Gastroesophageal sphincter (tissue), 4 donors: ENCODE measurements around the gene TNFRSF19. TPM values are rescaled to one million over a fixed set of nuclear protein-coding genes. Genes with fewer than 3 reads are reported as not detected.

ENCODE experiments used
- ATAC-seq: fragments of 150-250 bp; one replicate; pipeline ENCODE4 v1.9.1; 2016; ENCODE audit warnings: mild to moderate bottlenecking, moderate library complexity
- H3K27ac ChIP-seq, 4 donors: fragments of 200-600 bp; sonication (generic) in 3 of 4; 1 replicate in 3 of 4; 2 replicates in 1 of 4; pipeline ENCODE4 v1.5.1; 2016 to 2019
- H3K27me3 ChIP-seq: fragments of 200-600 bp; sonication (generic); one replicate; pipeline ENCODE4 v1.5.1; 2019
- H3K36me3 ChIP-seq, 2 donors: fragments of 200-600 bp; sonication (generic); one replicate each; pipeline ENCODE4 v1.5.1; 2019; ENCODE audit warnings: control low read depth in 1 of 2
- H3K4me1 ChIP-seq, 3 donors: fragments of 200-600 bp; sonication (generic); 1 replicate in 2 of 3; 2 replicates in 1 of 3; pipeline ENCODE4 v1.5.1; 2016 to 2019; ENCODE audit warnings: control low read depth in 2 of 3
- H3K4me3 ChIP-seq, 2 donors: fragments of 200-600 bp; sonication (generic); one replicate each; pipeline ENCODE4 v1.5.1; 2019; ENCODE audit warnings: mild to moderate bottlenecking in 1 of 2, moderate library complexity in 1 of 2
- H3K9me3 ChIP-seq, 3 donors: fragments of 200-600 bp; sonication (generic); one replicate each; pipeline ENCODE4 v1.5.1; 2017 to 2019; ENCODE audit warnings: control low read depth in 2 of 3
- CTCF ChIP-seq, 4 experiments: fragments of 200-600 bp in 2 of 4; fragments of 450-650 bp in 2 of 4; sonication (generic) in 1 of 4; IDR thresholded peaks; one replicate each; pipeline ENCODE4 v1.5.1; 2017 to 2019; ENCODE audit warnings: antibody characterized with exemption in 4 of 4, mild to moderate bottlenecking in 2 of 4, moderate library complexity in 2 of 4
- EP300 ChIP-seq: sonication (generic); formaldehyde crosslinking; IDR thresholded peaks from one replicate; pipeline ENCODE4 v1.6.1; 2017; ENCODE audit warnings: antibody characterized with exemption, mild to moderate bottlenecking
- POLR2A ChIP-seq, 2 donors: fragments of 450-650 bp; IDR thresholded peaks; one replicate each; pipeline ENCODE4 v1.6.1; 2017; ENCODE audit warnings: antibody characterized with exemption in 2 of 2, mild to moderate bottlenecking in 2 of 2, moderate library complexity in 1 of 2
- POLR2AphosphoS5 ChIP-seq: sonication (generic); formaldehyde crosslinking; IDR thresholded peaks from one replicate; pipeline ENCODE4 v1.6.1; 2017; ENCODE audit warnings: antibody characterized with exemption
- WGBS, 2 donors: methylation state at CpG; one replicate each; pipeline ENCODE4 v1.1.5; 2018; ENCODE audit warnings: low coverage in 1 of 2; 5-methylcytosine and 5-hydroxymethylcytosine counted together
- total RNA-seq, 4 donors: library from RNA; depleted of rRNA; stranded (reverse); fragments of >200 nt; gene quantifications; one replicate each; pipeline ENCODE4 v1.1.0, GENCODE V29; 2016

Gene TNFRSF19
- total RNA-seq, 4 donors from 2014 or later: 4.1 to 14.7 (median 8.2) TPM

DNA sequence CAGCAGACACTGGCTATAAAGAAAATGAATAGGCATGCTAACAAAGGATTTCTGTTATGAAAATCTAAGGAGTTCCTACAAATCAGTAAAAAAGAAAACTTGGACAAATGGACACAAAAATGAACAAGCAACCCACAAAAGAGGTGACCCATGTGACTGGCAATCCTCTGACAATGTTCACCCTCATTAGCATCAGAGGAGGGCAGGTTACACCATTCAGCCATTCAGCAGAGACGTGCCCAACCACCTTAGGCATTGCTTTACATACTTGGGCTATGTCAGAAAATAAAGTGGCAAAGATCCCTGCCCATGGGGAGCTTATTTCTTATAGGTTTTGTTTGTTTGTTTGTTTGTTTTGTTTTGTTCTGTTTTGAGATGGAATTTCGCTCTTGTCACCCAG lies 46.0 kb downstream of the TNFRSF19 start:
- ATAC-seq: no peak

DNA sequence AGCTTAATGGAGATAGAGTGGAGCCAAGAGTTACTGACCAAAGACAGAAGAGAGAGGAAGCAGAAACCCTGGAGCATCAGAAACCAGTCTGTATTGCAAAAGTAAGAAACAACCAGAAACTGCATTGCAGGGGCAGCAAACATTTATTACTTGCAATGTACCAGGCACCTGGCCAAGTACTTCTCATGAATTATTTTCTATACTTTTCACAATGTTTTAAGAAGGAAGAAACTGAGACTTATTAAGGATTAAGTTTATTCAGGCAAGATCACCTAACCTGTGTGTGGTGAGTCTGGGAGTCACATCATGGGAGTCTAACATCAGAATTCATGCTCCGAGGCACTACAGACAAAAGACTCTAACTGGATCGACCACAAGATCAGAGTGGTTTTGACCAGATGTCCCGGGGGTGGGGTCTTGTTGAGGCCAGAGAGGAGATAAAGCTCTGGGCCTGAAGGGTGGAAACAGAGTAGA lies 47.4 kb downstream of the TNFRSF19 start:
- no peak overlapping the region for H3K27ac ChIP-seq
- WGBS, 2 donors: 44 to 60% methylated on average over 2 to 3 of the region's 3 CpGs
- TF ChIP-seq CTCF (IDR thresholded peaks at IDR 0.05): no peak
- TF ChIP-seq POLR2A (IDR thresholded peaks at IDR 0.05): no peak
- TF ChIP-seq POLR2AphosphoS5: no peak
- TF ChIP-seq EP300: no peak
- H3K4me1 ChIP-seq: peaks cover 0 to 15% (median 0%) of the 10 kb centered on the region in 3 donors
- no peaks in the 10 kb centered on the region for H3K9me3 ChIP-seq
- H3K36me3 ChIP-seq: peaks cover 0 to 9% of the 10 kb centered on the region in 2 donors
- no peak overlapping the region for H3K4me3 ChIP-seq
- H3K27me3 ChIP-seq: no peaks in the 10 kb centered on the region
- ATAC-seq: no peak

More for the DNA sequence above, 46.0 kb downstream of the TNFRSF19 start:
- no peak for TF ChIP-seq EP300
- TF ChIP-seq POLR2A (IDR thresholded peaks at IDR 0.05): no peak
- no peak for TF ChIP-seq CTCF (IDR thresholded peaks at IDR 0.05)
- TF ChIP-seq POLR2AphosphoS5: no peak
- Histone ChIP-seq H3K4me1 (peaks cover 0 to 13% (median 0%) of the 10 kb centered on the region in 3 donors), H3K4me3 (no peak overlapping the region), H3K36me3 (peaks cover 0 to 9% of the 10 kb centered on the region in 2 donors), H3K9me3 (no peaks in the 10 kb centered on the region), H3K27ac (no peak overlapping the region), H3K27me3 (no peaks in the 10 kb centered on the region)
- 93 to 100% methylated on average over 1 to 2 of the region's 2 CpGs for WGBS, 2 donors

DNA sequence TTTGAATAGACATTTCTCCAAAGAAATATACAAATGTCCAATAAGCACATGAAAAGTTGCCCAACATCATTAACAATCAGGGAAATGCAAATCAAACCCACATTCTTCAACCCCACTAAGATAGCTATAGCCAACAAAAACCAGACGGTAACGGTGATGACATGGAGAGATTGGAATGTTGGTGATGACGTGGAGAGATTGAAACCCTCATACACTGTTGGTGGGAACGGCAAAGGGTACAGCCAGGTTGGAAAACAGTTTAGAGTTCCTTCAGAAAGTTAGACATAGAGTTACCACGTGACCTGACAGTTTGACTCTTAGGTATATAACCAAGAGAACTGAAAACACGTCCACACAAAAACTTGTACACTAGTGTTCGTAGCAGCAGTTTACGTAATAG lies 48.1 kb downstream of the TNFRSF19 start:
- H3K4me3 ChIP-seq: no peak overlapping the region
- TF ChIP-seq EP300 (no peak), CTCF (IDR thresholded peaks at IDR 0.05) (no peak), POLR2A (IDR thresholded peaks at IDR 0.05) (no peak), POLR2AphosphoS5 (no peak)
- H3K4me1 ChIP-seq: peaks cover 0 to 15% (median 0%) of the 10 kb centered on the region in 3 donors
- H3K9me3 ChIP-seq: no peaks in the 10 kb centered on the region
- peaks cover 0 to 9% of the 10 kb centered on the region in 2 donors for H3K36me3 ChIP-seq
- WGBS, 2 donors: 71 to 81% methylated on average over 7 to 8 of the region's 8 CpGs
- ATAC-seq: no peak
- H3K27ac ChIP-seq: no peak overlapping the region
- H3K27me3 ChIP-seq: no peaks in the 10 kb centered on the region

- peaks cover 0 to 9% of the 10 kb centered on the region in 2 donors for H3K36me3 ChIP-seq
- H3K27ac ChIP-seq: no peak overlapping the region
- H3K4me1 ChIP-seq: peaks cover 0 to 15% (median 0%) of the 10 kb centered on the region in 3 donors
- H3K27me3 ChIP-seq: no peaks in the 10 kb centered on the region
- 88 to 93% methylated on average over 4 to 5 of the region's 5 CpGs for WGBS, 2 donors
- no peak overlapping the region for H3K4me3 ChIP-seq
- ATAC-seq: no peak
- TF ChIP-seq POLR2AphosphoS5 (no peak), POLR2A (IDR thresholded peaks at IDR 0.05) (no peak), EP300 (no peak), CTCF (IDR thresholded peaks at IDR 0.05) (no peak)
- no peaks in the 10 kb centered on the region for H3K9me3 ChIP-seq
Measured at GRCh38 chr13:23619068-23619855, 49.0 kb downstream of the TNFRSF19 start.

GRCh38 chr13:23620211-23620610 lies 50.0 kb downstream of the TNFRSF19 start:
- 79 to 98% methylated on average over 3 to 5 of the region's 5 CpGs for WGBS, 2 donors
- no peaks in the 10 kb centered on the region for H3K9me3 ChIP-seq
- peaks cover 0 to 15% (median 0%) of the 10 kb centered on the region in 3 donors for H3K4me1 ChIP-seq
- peak overlapping the region in 1 of 4 donors; percentile 21 for H3K27ac ChIP-seq
- TF ChIP-seq CTCF (IDR thresholded peaks at IDR 0.05) (no peak), POLR2A (IDR thresholded peaks at IDR 0.05) (no peak), POLR2AphosphoS5 (no peak), EP300 (no peak)
- no peak overlapping the region for H3K4me3 ChIP-seq
- peaks cover 0 to 9% of the 10 kb centered on the region in 2 donors for H3K36me3 ChIP-seq
- H3K27me3 ChIP-seq: no peaks in the 10 kb centered on the region
- no peak for ATAC-seq
